IMR-90 (cell line): ENCODE data around the gene KRTAP19-3.

Experiments used
- BHLHE40 ChIP-seq: fragments of 150-350 bp; IDR thresholded peaks from 2 replicates; pipeline ENCODE4 v1.6.1; 2016; ENCODE audit warnings: mild to moderate bottlenecking, low read depth, low read length
- CEBPB ChIP-seq: IDR thresholded peaks from 2 replicates; pipeline ENCODE4 v1.6.1; 2012; ENCODE audit warnings: low read depth, low read length, improper control_type of control experiment
- CHD1 ChIP-seq: IDR thresholded peaks from 2 replicates; pipeline ENCODE4 v1.6.1; 2012; ENCODE audit warnings: low read depth, low read length, improper control_type of control experiment
- MAFK ChIP-seq: IDR thresholded peaks from 2 replicates; pipeline ENCODE4 v1.6.1; 2012; ENCODE audit warnings: low read depth, low read length, improper control_type of control experiment
- MAZ ChIP-seq: IDR thresholded peaks from 2 replicates; pipeline ENCODE4 v1.6.1; 2012; ENCODE audit warnings: low read depth, mild to moderate bottlenecking, low read length, improper control_type of control experiment, moderate library complexity, borderline replicate concordance
- MXI1 ChIP-seq: IDR thresholded peaks from 2 replicates; pipeline ENCODE4 v1.6.1; 2012; ENCODE audit warnings: low read depth, mild to moderate bottlenecking, low read length, moderate library complexity, borderline replicate concordance
- NFE2L2 ChIP-seq: fragments of 150-350 bp; IDR thresholded peaks from 2 replicates; pipeline ENCODE4 v1.6.1; 2016; ENCODE audit warnings: low read depth, mild to moderate bottlenecking, low read length
- POLR2A ChIP-seq: IDR thresholded peaks from 2 replicates; pipeline ENCODE4 v1.6.1; 2012; ENCODE audit warnings: mild to moderate bottlenecking, low read depth, low read length
- RAD21 ChIP-seq: IDR thresholded peaks from 2 replicates; pipeline ENCODE4 v1.6.1; 2012; ENCODE audit warnings: low read length, improper control_type of control experiment
- RCOR1 ChIP-seq: IDR thresholded peaks from 2 replicates; pipeline ENCODE4 v1.6.1; 2012; ENCODE audit warnings: mild to moderate bottlenecking, low read length, improper control_type of control experiment; ENCODE audit not compliant: insufficient replicate concordance
- SMC3 ChIP-seq: fragments of 150-350 bp; IDR thresholded peaks from 2 replicates; pipeline ENCODE4 v1.6.1; 2016; ENCODE audit warnings: low read depth, mild to moderate bottlenecking, antibody characterized with exemption, low read length, moderate library complexity
- TF ChIP-seq, protein P1 (sequence below): conservative IDR thresholded peaks from 2 replicates; pipeline ENCODE4 v1.5.1; 2012; ENCODE audit warnings: mild to moderate bottlenecking, low read depth, low read length, improper control_type of control experiment
- TF ChIP-seq, protein P2 (sequence below): fragments of 150-350 bp; IDR thresholded peaks from 2 replicates; pipeline ENCODE4 v1.6.1; 2017; ENCODE audit warnings: mild to moderate bottlenecking, antibody characterized with exemption, low read length, low read depth

DNA sequence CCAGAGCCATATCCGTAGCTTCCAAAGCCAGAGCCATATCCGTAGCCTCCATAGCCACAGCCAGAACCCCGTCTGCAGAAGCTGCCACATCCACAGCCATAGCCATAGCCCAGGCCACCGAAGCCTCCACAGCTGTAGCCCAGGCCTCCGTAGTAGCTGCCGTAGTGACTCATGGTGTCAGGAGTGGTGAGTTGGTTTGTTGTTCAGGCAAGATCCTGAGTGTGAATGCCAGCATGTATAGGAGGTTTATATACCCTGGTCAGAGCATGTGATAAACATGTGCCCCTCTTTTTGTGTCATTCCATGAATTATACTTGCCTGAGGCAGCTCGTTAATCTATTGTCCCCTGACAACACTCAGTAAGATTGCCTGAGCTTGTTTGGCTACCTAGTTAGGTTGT lies 11.7 kb downstream of the KRTAP19-3 start, which contains the start of gene KRTAP19-1:
- no peak for TF ChIP-seq SMC3
- TF ChIP-seq RAD21 = no peak
- TF ChIP-seq, protein P1, sequence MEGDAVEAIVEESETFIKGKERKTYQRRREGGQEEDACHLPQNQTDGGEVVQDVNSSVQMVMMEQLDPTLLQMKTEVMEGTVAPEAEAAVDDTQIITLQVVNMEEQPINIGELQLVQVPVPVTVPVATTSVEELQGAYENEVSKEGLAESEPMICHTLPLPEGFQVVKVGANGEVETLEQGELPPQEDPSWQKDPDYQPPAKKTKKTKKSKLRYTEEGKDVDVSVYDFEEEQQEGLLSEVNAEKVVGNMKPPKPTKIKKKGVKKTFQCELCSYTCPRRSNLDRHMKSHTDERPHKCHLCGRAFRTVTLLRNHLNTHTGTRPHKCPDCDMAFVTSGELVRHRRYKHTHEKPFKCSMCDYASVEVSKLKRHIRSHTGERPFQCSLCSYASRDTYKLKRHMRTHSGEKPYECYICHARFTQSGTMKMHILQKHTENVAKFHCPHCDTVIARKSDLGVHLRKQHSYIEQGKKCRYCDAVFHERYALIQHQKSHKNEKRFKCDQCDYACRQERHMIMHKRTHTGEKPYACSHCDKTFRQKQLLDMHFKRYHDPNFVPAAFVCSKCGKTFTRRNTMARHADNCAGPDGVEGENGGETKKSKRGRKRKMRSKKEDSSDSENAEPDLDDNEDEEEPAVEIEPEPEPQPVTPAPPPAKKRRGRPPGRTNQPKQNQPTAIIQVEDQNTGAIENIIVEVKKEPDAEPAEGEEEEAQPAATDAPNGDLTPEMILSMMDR = no peak
- no peak for TF ChIP-seq POLR2A
- TF ChIP-seq MAZ = no peak
- TF ChIP-seq CEBPB = no peak
- no peak for TF ChIP-seq CHD1
- no peak for TF ChIP-seq RCOR1
- no peak for TF ChIP-seq MAFK
- TF ChIP-seq NFE2L2 = no peak
- no peak for TF ChIP-seq MXI1
- TF ChIP-seq, protein P2, sequence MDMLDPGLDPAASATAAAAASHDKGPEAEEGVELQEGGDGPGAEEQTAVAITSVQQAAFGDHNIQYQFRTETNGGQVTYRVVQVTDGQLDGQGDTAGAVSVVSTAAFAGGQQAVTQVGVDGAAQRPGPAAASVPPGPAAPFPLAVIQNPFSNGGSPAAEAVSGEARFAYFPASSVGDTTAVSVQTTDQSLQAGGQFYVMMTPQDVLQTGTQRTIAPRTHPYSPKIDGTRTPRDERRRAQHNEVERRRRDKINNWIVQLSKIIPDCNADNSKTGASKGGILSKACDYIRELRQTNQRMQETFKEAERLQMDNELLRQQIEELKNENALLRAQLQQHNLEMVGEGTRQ = no peak
- TF ChIP-seq BHLHE40 = no peak
